Smooth muscle cell (in vitro differentiated cells): ENCODE measurements around the gene MYRF. TPM values are rescaled to one million over a fixed set of nuclear protein-coding genes. Genes with fewer than 3 reads are reported as not detected.

Source experiments
- DNase-seq: peaks from one replicate; lab custom pipeline; 2025; ENCODE audit not compliant: unreplicated experiment; lab: John Stamatoyannopoulos, UW
- H2AFZ ChIP-seq: fragments of 200-600 bp; sonication (generic); 2 replicates; pipeline ENCODE4 v1.6.0; 2016; ENCODE audit warnings: antibody characterized with exemption, low read depth, mild to moderate bottlenecking
- H3F3A ChIP-seq: fragments of 200-600 bp; sonication (generic); 2 replicates; pipeline ENCODE4 v1.6.0; 2017; ENCODE audit warnings: antibody characterized with exemption, low read depth
- H3K27ac ChIP-seq: fragments of 200-600 bp; sonication (generic); 2 replicates; pipeline ENCODE4 v1.5.1; 2016; ENCODE audit warnings: low read depth, mild to moderate bottlenecking
- H3K27me3 ChIP-seq: fragments of 200-600 bp; sonication (generic); 2 replicates; pipeline ENCODE4 v1.6.1; 2016; ENCODE audit warnings: low read depth, mild to moderate bottlenecking
- H3K36me3 ChIP-seq: fragments of 200-600 bp; sonication (generic); 2 replicates; pipeline ENCODE4 v1.5.1; 2016; ENCODE audit warnings: low read depth
- H3K4me1 ChIP-seq: fragments of 200-600 bp; sonication (generic); 2 replicates; pipeline ENCODE4 v1.5.1; 2016; ENCODE audit warnings: low read depth
- H3K4me2 ChIP-seq: fragments of 200-600 bp; sonication (generic); 2 replicates; pipeline ENCODE4 v1.6.0; 2016; ENCODE audit warnings: mild to moderate bottlenecking
- H3K4me3 ChIP-seq: fragments of 200-600 bp; sonication (generic); 2 replicates; pipeline ENCODE4 v1.5.1; 2016; ENCODE audit warnings: mild to moderate bottlenecking
- H3K79me2 ChIP-seq: fragments of 200-600 bp; sonication (generic); 2 replicates; pipeline ENCODE4 v1.6.0; 2016; ENCODE audit warnings: low read depth, mild to moderate bottlenecking
- H3K9ac ChIP-seq: fragments of 200-600 bp; sonication (generic); 2 replicates; pipeline ENCODE4 v1.6.0; 2016; ENCODE audit warnings: low read depth
- H3K9me3 ChIP-seq: fragments of 200-600 bp; sonication (generic); replicated peaks from 2 replicates; pipeline ENCODE4 v1.5.1; 2016; ENCODE audit warnings: low read depth
- H4K20me1 ChIP-seq: fragments of 200-600 bp; sonication (generic); 2 replicates; pipeline ENCODE4 v1.6.0; 2016; ENCODE audit warnings: low read depth
- WGBS: methylation state at CpG from one replicate; pipeline ENCODE4 v1.1.7; 2016; ENCODE audit warnings: low lambda C conversion rate; 5-methylcytosine and 5-hydroxymethylcytosine counted together
- polyA plus RNA-seq: library from polyadenylated mRNA; unstranded; fragments of >200 nt; fragmentation: Nextera tagmentation; extraction: Ambion mirVana; gene quantifications from 2 replicates; pipeline ENCODE4 v1.2.1, GENCODE V29; 2016
- total RNA-seq: library from RNA; depleted of rRNA; stranded (reverse); fragments of >200 nt; gene quantifications from 2 replicates; pipeline ENCODE4 v1.2.3, GENCODE V29; 2014
- TF ChIP-seq, protein P1 (sequence below): fragments of 200-600 bp; sonication (generic); IDR thresholded peaks from 2 replicates; pipeline ENCODE4 v1.5.1; 2017; ENCODE audit warnings: borderline replicate concordance, mild to moderate bottlenecking, antibody characterized with exemption; ENCODE audit not compliant: insufficient read depth, poor library complexity, severe bottlenecking

The MYRF gene
- total and polyA plus RNA-seq, 2 experiments from 2014 or later, result 11.1 to 13.7 TPM

DNA sequence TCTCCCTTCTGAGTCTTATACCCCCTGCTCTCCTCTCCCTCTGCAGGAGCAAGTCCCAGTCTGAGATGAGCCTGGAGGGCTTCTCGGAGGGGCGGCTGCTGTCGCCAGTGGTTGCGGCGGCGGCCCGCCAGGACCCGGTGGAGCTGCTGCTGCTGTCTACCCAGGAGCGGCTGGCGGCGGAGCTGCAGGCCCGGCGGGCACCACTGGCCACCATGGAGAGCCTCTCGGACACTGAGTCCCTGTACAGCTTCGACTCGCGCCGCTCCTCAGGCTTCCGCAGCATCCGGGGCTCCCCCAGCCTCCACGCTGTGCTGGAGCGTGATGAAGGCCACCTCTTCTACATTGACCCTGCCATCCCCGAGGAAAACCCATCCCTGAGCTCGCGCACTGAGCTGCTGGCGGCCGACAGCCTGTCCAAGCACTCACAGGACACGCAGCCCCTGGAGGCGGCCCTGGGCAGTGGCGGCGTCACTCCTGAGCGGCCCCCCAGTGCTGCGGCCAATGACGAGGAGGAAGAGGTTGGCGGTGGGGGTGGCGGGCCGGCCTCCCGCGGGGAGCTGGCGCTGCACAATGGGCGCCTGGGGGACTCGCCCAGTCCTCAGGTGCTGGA lies 8.8 kb upstream of the MYRF start:
- H2AFZ ChIP-seq, result no peak overlapping the region
- no peak overlapping the region for H3K9ac ChIP-seq
- no peaks in the 10 kb centered on the region for H4K20me1 ChIP-seq
- WGBS, result 95% methylated on average over 42 of the region's 42 CpGs
- H3K27me3 ChIP-seq, result no peaks in the 10 kb centered on the region
- TF ChIP-seq, protein P1, sequence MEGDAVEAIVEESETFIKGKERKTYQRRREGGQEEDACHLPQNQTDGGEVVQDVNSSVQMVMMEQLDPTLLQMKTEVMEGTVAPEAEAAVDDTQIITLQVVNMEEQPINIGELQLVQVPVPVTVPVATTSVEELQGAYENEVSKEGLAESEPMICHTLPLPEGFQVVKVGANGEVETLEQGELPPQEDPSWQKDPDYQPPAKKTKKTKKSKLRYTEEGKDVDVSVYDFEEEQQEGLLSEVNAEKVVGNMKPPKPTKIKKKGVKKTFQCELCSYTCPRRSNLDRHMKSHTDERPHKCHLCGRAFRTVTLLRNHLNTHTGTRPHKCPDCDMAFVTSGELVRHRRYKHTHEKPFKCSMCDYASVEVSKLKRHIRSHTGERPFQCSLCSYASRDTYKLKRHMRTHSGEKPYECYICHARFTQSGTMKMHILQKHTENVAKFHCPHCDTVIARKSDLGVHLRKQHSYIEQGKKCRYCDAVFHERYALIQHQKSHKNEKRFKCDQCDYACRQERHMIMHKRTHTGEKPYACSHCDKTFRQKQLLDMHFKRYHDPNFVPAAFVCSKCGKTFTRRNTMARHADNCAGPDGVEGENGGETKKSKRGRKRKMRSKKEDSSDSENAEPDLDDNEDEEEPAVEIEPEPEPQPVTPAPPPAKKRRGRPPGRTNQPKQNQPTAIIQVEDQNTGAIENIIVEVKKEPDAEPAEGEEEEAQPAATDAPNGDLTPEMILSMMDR, result no peak
- H3K36me3 ChIP-seq, result no peaks in the 10 kb centered on the region
- no peak overlapping the region for H3K4me3 ChIP-seq
- H3K9me3 ChIP-seq, result no peaks in the 10 kb centered on the region
- no peak for DNase-seq
- no peaks in the 10 kb centered on the region for H3F3A ChIP-seq
- no peak overlapping the region for H3K27ac ChIP-seq
- no peak overlapping the region for H3K4me2 ChIP-seq
- no peaks in the 10 kb centered on the region for H3K79me2 ChIP-seq
- no peaks in the 10 kb centered on the region for H3K4me1 ChIP-seq

DNA sequence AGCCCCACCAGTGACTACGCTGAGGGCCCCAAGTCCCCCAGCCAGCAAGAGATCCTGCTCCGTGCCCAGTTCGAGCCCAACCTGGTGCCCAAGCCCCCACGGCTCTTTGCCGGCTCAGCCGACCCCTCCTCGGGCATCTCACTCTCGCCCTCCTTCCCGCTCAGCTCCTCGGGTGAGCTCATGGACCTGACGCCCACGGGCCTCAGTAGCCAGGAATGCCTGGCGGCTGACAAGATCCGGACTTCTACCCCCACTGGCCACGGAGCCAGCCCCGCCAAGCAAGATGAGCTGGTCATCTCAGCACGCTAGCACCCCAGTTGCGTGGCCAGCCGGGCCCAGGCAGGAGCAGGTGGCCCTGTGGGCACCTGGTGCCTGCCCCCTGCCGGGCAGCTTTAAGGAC lies 8.3 kb upstream of the MYRF start:
- Histone ChIP-seq H3K36me3 (no peaks in the 10 kb centered on the region), H2AFZ (no peak overlapping the region), H3F3A (no peaks in the 10 kb centered on the region), H3K9ac (no peak overlapping the region), H3K4me3 (no peak overlapping the region), H3K79me2 (no peaks in the 10 kb centered on the region), H3K4me2 (no peak overlapping the region), H3K9me3 (no peaks in the 10 kb centered on the region), H4K20me1 (no peaks in the 10 kb centered on the region), H3K4me1 (peaks cover 2% of the 10 kb centered on the region), H3K27ac (no peak overlapping the region), H3K27me3 (no peaks in the 10 kb centered on the region)
- no peak for DNase-seq
- TF ChIP-seq, protein P1, result no peak
- 79% methylated on average over 20 of the region's 20 CpGs for WGBS

DNA sequence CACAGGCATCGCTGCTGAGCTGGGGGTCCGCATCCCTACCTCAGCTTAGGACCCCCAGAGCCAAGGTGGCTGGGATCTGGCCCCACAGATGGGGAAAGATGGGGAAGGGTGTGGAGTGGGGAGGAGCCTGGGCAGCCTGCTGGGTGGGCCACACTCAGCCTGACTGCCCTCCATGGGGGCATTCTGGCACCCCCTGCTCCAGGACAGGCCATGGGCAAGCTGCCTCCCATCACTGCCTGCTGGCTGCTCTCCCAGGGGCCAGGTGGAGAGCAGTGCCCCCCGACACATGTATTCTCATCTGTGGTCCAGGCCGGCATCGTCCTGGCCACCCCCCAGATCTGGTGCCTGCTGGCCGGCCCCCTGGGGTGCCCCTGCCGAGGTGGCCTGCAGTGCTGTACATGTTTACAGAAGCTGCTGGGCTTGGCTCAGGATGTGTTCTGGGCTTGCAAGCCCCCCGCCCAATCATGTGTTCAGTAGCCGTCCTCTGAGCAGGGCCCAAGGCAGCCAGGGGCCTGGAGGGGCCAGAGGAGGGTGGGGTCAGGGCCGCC lies 7.8 kb upstream of the MYRF start:
- no peak for DNase-seq
- TF ChIP-seq, protein P1, result no peak
- Histone ChIP-seq H3K9me3 (no peaks in the 10 kb centered on the region), H3K27ac (no peak overlapping the region), H2AFZ (no peak overlapping the region), H3F3A (no peaks in the 10 kb centered on the region), H3K4me2 (no peak overlapping the region), H3K4me3 (no peak overlapping the region), H3K9ac (no peak overlapping the region), H3K36me3 (no peaks in the 10 kb centered on the region), H3K79me2 (no peaks in the 10 kb centered on the region), H4K20me1 (no peaks in the 10 kb centered on the region), H3K4me1 (peaks cover 7% of the 10 kb centered on the region), H3K27me3 (no peaks in the 10 kb centered on the region)
- WGBS, result 93% methylated on average over 10 of the region's 10 CpGs

DNA sequence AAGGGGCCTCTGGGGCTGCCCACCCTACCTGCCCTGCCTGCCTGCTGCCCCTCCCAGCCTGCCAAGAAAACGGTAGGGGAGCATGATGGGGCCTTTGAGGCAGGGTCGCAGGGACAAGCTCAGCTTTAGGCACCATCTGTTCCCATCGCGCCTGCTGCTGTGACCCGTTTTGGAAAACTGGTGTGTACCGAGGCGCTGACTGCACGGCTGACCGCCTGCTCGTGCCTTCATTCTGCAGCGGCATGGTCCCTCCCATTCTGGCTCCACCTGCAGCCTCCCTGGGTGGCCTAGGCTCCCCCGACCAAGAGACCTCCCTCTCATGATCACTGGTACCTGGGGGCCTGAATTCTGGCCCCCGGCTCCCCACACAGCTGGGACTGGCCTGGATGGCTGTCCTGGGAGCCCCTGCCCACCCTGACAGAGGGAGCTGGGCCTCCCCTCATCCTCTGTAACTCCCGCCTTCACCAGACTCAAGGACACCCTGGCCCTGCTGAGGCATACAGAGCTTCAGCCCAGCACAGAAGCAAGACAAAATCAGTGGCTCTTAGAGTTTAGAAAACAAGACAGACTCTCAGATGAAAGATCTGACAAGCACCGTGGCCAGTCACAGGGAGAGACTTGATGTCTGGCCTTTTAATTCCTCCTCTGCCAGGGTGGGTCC lies 6.5 kb upstream of the MYRF start:
- TF ChIP-seq, protein P1, result no peak
- DNase-seq, result no peak
- 81% methylated on average over 11 of the region's 15 CpGs for WGBS

More for the DNA sequence above, 6.5 kb upstream of the MYRF start:
- Histone ChIP-seq H3K4me3 (no peak overlapping the region), H3K27ac (no peak overlapping the region), H2AFZ (no peak overlapping the region), H3K27me3 (no peaks in the 10 kb centered on the region), H3F3A (peaks cover 5% of the 10 kb centered on the region), H3K79me2 (no peaks in the 10 kb centered on the region), H3K9me3 (no peaks in the 10 kb centered on the region), H3K4me1 (peaks cover 14% of the 10 kb centered on the region), H3K9ac (no peak overlapping the region), H3K4me2 (no peak overlapping the region), H3K36me3 (no peaks in the 10 kb centered on the region), H4K20me1 (no peaks in the 10 kb centered on the region)
